ENCODE data around the gene NIM1K. TPM values are rescaled to one million over a fixed set of nuclear protein-coding genes. Genes with fewer than 3 reads are reported as not detected.

The NIM1K gene
- total and polyA plus RNA-seq, 2 experiments from 2014 or later = 1.2 to 4.9 TPM

- Histone ChIP-seq H3K79me2 (ENCODE audit: insufficient read depth) (no peaks in the 10 kb centered on the region), H3K27me3 (replicated peaks; ENCODE audit: insufficient read depth) (no peaks in the 10 kb centered on the region), H3K9ac (no peak overlapping the region), H3F3A (ENCODE audit: insufficient read depth) (no peaks in the 10 kb centered on the region), H3K4me2 (ENCODE audit: unreplicated experiment) (no peak overlapping the region), H4K20me1 (ENCODE audit: insufficient read depth) (no peaks in the 10 kb centered on the region), H3K9me2 (ENCODE audit: insufficient read depth) (no peaks in the 10 kb centered on the region), H3K4me1 (ENCODE audit: insufficient read depth) (no peaks in the 10 kb centered on the region), H2AFZ (no peak overlapping the region), H3K36me3 (ENCODE audit: low read depth) (no peaks in the 10 kb centered on the region), H3K4me3 (no peak overlapping the region), H3K9me3 (ENCODE audit: low read depth) (no peaks in the 10 kb centered on the region), H3K27ac (no peak overlapping the region)
- in situ Hi-C loops (cut with MboI) = no loop called here
- 85 to 87% methylated on average over 18 to 19 of the region's 19 CpGs for WGBS, 2 experiments (ENCODE audit: low coverage in 1 of 2, low lambda C conversion rate in 2 of 2, missing lambda C conversion rate in 2 of 2)
- DNase-seq = no peak
- TF ChIP-seq EZH2 (IDR thresholded peaks at IDR 0.05; ENCODE audit: insufficient read depth, poor library complexity, severe bottlenecking) = no peak
- no peak for TF ChIP-seq EZH2phosphoT487 (IDR thresholded peaks at IDR 0.05; ENCODE audit: insufficient read depth, low read depth)
These were observed 53.8 kb downstream of the NIM1K start for GRCh38 chr5:43245724-43246385.

DNA sequence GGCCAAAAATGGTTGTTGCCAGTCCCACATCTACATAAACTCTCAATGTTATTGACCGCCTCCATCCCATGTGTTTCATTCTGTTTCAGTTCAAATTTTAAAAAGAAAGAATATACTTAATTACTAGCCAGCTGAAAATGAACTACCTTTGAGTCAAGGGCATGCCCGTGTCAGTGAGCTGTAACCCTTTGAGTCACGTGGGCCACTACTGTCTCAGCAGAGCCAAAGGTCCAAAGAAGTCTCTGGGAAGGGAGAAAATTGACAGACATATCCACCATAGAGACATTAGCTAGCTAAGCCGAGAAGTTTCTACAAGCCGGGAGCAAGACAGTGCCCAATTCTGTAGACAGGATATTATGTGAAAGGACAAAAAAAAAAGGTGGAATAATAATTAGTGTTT, 59.7 kb downstream of the NIM1K start:
- Histone ChIP-seq H3F3A (ENCODE audit: insufficient read depth) (no peaks in the 10 kb centered on the region), H2AFZ (no peak overlapping the region), H3K4me2 (ENCODE audit: unreplicated experiment) (no peak overlapping the region), H3K9ac (no peak overlapping the region), H3K9me2 (ENCODE audit: insufficient read depth) (no peaks in the 10 kb centered on the region), H3K36me3 (ENCODE audit: low read depth) (no peaks in the 10 kb centered on the region), H3K4me3 (no peak overlapping the region), H3K79me2 (ENCODE audit: insufficient read depth) (no peaks in the 10 kb centered on the region), H3K27me3 (replicated peaks; ENCODE audit: insufficient read depth) (0 out of 2 replicates have a peak, but pooled peaks cover 7% of the 10 kb centered on the region), H4K20me1 (ENCODE audit: insufficient read depth) (no peaks in the 10 kb centered on the region), H3K9me3 (ENCODE audit: low read depth) (no peaks in the 10 kb centered on the region), H3K27ac (no peak overlapping the region), H3K4me1 (ENCODE audit: insufficient read depth) (no peaks in the 10 kb centered on the region)
- 63 to 67% methylated on average over 5 of the region's 5 CpGs for WGBS, 2 experiments (ENCODE audit: low coverage in 1 of 2, low lambda C conversion rate in 2 of 2, missing lambda C conversion rate in 2 of 2)
- in situ Hi-C loops (cut with MboI) = no loop called here
- DNase-seq = no peak
- TF ChIP-seq EZH2 (IDR thresholded peaks at IDR 0.05; ENCODE audit: insufficient read depth, poor library complexity, severe bottlenecking) (no peak), EZH2phosphoT487 (IDR thresholded peaks at IDR 0.05; ENCODE audit: insufficient read depth, low read depth) (no peak)

DNA sequence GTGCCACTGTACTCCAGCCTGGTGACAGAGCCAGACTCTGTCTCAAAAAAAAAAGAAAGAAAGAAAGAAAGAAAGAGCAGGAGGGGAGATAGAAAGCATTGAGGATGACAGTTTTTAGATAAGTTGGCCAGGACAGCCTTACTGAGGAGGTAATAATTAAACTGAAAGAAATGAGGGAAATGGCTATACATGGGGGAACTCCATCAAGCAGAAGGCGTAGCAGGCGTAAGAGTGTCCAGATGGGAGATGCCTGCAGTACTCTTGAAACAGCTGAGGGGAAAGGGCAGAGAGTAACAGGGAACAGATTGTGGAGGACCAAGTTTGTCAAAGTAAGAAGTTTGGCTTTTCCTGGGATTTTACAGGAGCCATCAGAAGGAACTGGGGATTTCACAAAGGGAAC, 63.7 kb downstream of the NIM1K start:
- Histone ChIP-seq H3F3A (ENCODE audit: insufficient read depth) (no peaks in the 10 kb centered on the region), H3K4me1 (ENCODE audit: insufficient read depth) (no peaks in the 10 kb centered on the region), H3K9me3 (ENCODE audit: low read depth) (no peaks in the 10 kb centered on the region), H3K4me2 (ENCODE audit: unreplicated experiment) (no peak overlapping the region), H3K27me3 (replicated peaks; ENCODE audit: insufficient read depth) (0 out of 2 replicates have a peak, but pooled peaks cover 8% of the 10 kb centered on the region), H2AFZ (no peak overlapping the region), H3K9me2 (ENCODE audit: insufficient read depth) (no peaks in the 10 kb centered on the region), H4K20me1 (ENCODE audit: insufficient read depth) (no peaks in the 10 kb centered on the region), H3K27ac (no peak overlapping the region), H3K4me3 (no peak overlapping the region), H3K79me2 (ENCODE audit: insufficient read depth) (no peaks in the 10 kb centered on the region), H3K36me3 (ENCODE audit: low read depth) (no peaks in the 10 kb centered on the region), H3K9ac (no peak overlapping the region)
- in situ Hi-C loops (cut with MboI) = no loop called here
- DNase-seq = no peak
- WGBS, 2 experiments (ENCODE audit: low coverage in 1 of 2, low lambda C conversion rate in 2 of 2, missing lambda C conversion rate in 2 of 2) = 31 to 58% methylated on average over 2 of the region's 2 CpGs
- TF ChIP-seq EZH2 (IDR thresholded peaks at IDR 0.05; ENCODE audit: insufficient read depth, poor library complexity, severe bottlenecking) (no peak), EZH2phosphoT487 (IDR thresholded peaks at IDR 0.05; ENCODE audit: insufficient read depth, low read depth) (no peak)

- in situ Hi-C loops (cut with MboI) = no loop called here
- H2AFZ ChIP-seq = no peak overlapping the region
- H3F3A ChIP-seq (ENCODE audit: insufficient read depth) = no peaks in the 10 kb centered on the region
- H4K20me1 ChIP-seq (ENCODE audit: insufficient read depth) = no peaks in the 10 kb centered on the region
- no peaks in the 10 kb centered on the region for H3K79me2 ChIP-seq (ENCODE audit: insufficient read depth)
- TF ChIP-seq EZH2phosphoT487 (IDR thresholded peaks at IDR 0.05; ENCODE audit: insufficient read depth, low read depth) (no peak), EZH2 (IDR thresholded peaks at IDR 0.05; ENCODE audit: insufficient read depth, poor library complexity, severe bottlenecking) (no peak)
- H3K9ac ChIP-seq = no peak overlapping the region
- H3K9me2 ChIP-seq (ENCODE audit: insufficient read depth) = no peaks in the 10 kb centered on the region
- no peaks in the 10 kb centered on the region for H3K36me3 ChIP-seq (ENCODE audit: low read depth)
- no peak for DNase-seq
- H3K9me3 ChIP-seq (ENCODE audit: low read depth) = no peaks in the 10 kb centered on the region
- H3K27ac ChIP-seq = no peak overlapping the region
- no peak overlapping the region for H3K4me3 ChIP-seq
- 0 out of 2 replicates have a peak, but pooled peaks cover 8% of the 10 kb centered on the region for H3K27me3 ChIP-seq (replicated peaks; ENCODE audit: insufficient read depth)
- 52 to 53% methylated on average over 2 of the region's 2 CpGs for WGBS, 2 experiments (ENCODE audit: low coverage in 1 of 2, low lambda C conversion rate in 2 of 2, missing lambda C conversion rate in 2 of 2)
- H3K4me1 ChIP-seq (ENCODE audit: insufficient read depth) = no peaks in the 10 kb centered on the region
- H3K4me2 ChIP-seq (ENCODE audit: unreplicated experiment) = no peak overlapping the region
These were observed 64.4 kb downstream of the NIM1K start for GRCh38 chr5:43256261-43256966.

All from GM23248 (cell line).